Hematopoietic multipotent progenitor cell treated with erythropoietin and hydrocortisone succinate and interleukin-3 and kit ligand, for 6 days (in vitro differentiated cells): Measurements from ENCODE around the gene CLRN2.
A peak's percentile ranks its signal among the peaks of the same experiment; 100 is the strongest.

ENCODE experiments used
- DNase-seq: peaks from one replicate; pipeline ENCODE4 v3.0.0-alpha.2; 2015

The CLRN2 gene, protein sequence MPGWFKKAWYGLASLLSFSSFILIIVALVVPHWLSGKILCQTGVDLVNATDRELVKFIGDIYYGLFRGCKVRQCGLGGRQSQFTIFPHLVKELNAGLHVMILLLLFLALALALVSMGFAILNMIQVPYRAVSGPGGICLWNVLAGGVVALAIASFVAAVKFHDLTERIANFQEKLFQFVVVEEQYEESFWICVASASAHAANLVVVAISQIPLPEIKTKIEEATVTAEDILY

DNA sequence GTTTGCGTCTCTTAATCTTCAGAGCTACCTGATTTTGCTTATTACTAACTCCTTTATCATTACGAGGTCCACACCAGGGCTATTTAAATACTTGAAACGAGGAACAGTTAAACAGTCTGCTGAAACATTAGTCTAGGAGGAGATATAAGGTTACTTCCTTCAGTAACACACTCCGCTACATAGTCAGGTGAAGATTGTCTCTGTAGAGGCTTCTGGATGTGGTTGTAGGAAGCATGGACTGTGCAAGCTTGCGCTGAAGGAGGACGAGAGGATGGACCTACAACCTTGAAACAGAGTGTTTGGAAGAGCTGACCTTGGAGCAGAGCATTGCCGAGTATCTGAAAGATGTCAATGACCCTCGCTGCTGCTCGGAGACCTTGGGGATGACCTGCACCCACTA is at the start of gene CLRN2:
Gene CLRN2, plus strand, starts transcription at position 301 of the 400 bp plus-strand sequence. CDS start 102 bp downstream, outside the sequence.
- no peak for DNase-seq

DNA sequence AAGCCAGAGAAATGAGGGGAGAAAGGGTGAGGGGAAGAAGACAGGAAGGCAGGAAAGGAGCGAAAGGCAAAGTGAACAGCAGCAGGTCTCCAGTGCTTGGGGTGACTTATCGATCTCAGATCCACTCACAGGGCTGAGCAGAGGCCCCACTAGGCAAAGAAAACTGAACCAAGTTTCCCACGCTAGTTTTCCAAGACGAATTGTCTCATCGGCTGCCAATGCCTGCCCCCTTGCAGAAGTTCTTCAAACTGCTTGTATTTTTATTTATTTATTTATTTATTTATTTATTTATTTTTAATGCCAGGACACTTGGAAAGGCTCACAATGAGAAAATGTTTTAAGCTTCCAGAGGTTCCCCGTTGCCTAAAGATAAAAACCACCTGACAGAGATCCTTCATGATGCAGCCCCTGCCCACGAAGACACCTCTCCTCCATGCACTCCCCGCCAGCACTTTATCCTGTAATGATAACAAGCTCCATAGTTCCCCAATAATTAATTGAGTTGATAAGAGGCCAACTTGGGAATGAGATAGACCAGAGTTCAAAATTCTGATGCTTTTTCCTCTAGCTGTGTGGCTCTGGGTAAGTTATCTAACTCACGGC is 46.2 kb upstream of the CLRN2 start:
- DNase-seq: peak; percentile 50

DNA sequence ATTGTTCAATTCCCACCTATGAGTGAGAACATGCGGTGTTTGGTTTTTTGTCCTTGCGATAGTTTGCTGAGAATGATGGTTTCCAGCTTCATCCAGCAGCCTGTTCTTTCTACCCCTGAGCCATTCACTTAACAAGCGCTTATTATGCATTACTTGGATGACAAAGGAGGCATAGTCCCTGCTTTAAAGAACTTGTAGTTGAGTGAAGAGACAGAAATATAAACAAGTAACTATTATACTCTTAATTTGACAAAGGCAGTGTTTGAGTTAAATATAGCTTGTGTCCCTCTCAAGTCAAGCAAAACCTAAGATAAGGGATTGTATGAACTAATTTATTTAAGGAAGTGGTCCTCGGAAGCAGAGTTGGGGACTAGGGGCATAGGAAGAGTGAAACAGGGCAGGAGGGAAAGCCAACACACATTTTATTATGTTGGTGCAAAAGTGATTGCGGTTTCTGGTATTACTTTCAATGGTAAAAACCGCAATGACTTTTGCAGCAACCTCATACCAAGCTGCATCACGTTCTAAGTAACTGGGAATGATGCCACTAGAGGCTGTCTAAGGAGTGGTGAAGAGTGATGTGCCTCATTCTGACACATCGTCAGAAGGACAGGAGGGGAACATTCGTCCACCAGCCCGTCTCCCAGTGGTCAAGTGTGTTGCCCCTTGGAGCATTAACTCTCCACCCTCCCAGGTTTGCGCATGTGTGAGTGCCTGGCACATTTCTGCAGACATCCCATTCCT is 44.9 kb upstream of the CLRN2 start:
- DNase-seq: no peak

DNA sequence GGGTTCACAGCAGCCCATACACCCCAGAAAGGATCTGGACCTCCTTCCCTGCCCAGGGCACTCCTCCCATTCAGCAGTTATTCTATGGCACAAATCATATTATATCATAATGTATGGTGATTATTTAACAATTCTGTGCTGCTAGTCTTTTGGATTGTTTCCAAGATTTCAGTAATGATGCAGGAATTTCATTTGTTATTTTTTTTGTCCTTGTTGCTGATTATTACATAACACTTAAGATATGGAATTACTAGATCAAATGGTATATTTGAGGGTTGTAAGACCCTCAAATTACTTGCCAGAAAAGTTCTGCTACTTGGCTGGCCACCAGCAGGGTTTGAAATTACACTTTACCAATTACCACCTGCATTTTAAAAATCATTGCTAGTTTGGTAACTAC is 39.5 kb upstream of the CLRN2 start:
- DNase-seq: no peak

DNA sequence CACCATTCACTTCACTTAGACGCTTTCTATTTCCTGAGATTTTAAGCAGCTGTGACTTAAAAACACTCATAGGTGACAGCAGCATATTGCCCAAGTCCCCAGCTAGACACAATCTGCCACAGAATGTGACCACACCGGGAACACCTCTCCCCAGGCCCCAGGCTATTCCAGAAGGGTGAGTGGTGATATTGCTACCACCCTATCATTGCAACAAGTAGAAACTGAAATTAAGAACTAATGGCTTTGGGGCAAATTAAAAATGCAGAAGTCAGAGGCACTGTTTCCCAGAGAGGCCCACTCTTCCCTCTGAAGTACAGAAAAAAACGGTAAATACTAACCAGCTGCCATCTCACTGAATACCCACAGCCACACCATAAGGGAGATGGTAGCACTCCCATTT is 38.1 kb upstream of the CLRN2 start:
- peak; percentile 25 for DNase-seq

DNA sequence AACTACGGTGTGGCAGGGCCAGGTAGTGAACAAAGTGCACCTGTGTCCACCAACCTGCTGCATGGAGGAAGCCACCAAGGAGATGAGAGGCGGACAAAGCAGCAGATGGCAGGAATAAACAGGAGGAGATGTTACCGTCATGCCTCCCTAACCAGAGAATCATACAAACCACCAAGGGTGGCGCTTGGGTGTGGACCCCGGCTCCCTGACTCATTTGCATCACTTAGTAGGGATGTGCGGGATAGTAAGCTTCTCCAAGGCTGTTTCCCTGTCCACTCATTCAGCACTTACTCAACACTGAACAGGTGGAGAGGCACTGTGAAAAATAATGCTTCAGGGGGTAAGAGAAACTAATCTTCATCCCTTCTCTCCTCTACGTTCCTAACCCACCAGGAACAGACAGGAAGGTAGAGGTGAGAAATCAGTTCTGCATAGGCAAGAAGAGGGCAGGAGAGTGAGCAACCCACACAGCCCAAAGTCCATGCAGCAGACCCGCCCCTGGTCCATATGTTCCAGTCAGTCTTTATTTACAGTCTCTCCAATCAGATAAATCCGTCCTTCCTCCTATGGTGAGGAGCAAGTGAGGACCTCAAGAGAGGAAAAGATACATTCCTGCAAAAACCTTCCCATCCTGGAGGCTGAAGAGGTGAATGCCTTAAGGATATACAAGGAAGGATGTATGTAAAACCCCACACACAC is 37.0 kb upstream of the CLRN2 start:
- no peak for DNase-seq

DNA sequence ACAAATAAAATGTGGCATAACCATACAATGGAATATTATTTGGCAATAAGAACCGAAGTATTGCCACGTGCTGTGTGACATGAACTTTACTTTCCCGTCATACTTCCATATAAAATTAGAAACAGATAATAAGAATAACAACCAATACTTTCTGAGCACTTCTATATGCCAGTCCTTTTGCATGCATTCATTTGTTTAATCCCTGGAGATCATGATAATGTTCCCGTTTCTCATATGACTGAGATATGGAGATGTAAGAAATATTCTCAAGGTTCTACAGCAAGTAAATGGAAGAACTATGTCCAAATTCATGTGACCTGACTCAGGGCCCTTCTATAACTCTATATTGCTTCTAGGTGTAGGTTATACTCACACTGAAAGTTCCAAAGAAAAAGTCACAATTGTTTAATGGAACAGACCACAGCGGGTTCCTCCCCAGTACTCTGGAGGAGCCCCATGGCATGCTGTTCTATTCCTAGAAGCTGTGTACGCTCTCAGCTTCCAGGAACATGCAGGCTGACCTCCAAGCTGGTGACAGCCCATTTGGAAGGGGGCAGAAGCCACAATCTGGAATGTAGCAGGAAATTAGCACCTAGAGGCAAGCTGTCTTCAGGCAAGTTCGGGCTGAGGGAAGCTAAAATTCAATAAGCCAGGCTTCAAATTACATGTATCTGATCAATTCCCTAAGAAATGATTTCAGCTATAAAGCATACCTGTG is 34.6 kb upstream of the CLRN2 start:
- no peak for DNase-seq

DNA sequence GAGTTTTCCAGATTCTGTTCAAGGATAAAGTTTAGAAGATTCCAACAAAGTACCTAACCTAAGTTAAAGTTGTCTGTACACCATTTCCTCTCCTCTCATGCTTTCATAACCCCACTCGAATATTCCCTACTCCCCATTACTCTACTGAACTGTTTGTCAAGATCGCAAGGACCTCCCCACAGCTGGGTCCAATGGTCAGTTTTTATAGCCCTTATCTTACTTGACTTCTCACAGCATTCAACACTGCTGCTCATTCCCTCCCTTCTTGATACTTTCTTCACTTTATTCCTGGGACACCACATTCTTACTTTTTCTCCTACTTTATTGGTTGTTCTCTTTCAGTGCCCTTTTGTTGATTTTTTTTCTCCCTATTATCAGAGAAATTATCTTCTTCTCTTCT is 34.0 kb upstream of the CLRN2 start:
- DNase-seq: no peak

DNA sequence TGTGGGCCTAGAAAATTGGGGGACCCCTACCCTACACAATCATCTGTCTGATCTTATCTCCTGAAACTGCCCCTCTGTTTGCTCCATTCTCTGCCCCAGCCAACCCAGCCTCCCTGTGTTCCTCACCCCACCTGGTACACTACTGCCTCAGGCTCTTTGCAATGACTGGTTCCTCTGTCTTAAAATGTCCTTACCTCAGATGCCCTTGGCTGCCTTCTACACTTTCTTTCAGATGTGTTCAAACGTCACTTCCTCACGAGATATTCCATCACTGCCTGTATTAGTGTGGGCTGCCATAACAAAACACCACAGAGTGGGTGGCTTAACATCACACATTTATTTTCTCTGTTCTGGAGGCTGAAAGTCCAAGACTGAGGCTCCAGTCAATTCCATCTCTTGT is 32.2 kb upstream of the CLRN2 start:
- DNase-seq: no peak

DNA sequence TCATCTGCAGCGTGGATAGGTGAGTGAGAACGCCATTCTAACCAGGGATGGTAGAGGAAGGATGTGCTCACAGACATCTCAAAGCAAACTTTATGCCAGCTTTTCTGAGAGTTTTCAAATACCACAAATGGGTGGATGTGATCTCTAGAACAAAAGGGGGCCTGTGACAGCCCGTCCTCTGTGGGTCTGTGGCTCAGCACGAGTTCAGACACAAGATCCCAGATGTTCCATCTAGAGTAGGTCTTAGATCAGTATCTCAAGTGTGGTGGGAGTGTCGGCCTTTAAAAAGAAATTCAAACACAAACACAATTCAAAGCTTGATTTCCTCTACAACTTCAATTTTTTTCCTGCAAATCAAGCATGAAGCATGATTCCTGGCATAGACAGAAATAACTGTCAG is 25.8 kb upstream of the CLRN2 start:
- no peak for DNase-seq

DNA sequence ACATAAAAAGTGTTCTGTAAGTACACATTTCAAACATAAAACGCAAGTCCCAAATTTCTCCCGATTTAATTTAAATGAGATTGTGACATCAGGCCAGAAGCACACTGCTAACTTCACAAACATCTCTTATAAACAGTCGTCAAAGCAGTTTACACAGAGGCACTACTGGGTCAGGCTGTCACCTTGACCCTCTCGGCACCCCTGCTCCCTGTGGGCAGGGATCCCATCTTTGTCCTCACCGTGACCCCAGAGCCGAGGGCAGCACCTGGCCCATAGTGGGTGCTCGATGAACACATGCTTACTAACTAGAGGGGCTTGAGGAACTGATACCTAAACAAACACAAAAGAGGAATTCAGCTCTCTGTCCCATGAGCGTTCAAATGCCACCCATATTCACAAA is 25.2 kb upstream of the CLRN2 start:
- DNase-seq: no peak

DNA sequence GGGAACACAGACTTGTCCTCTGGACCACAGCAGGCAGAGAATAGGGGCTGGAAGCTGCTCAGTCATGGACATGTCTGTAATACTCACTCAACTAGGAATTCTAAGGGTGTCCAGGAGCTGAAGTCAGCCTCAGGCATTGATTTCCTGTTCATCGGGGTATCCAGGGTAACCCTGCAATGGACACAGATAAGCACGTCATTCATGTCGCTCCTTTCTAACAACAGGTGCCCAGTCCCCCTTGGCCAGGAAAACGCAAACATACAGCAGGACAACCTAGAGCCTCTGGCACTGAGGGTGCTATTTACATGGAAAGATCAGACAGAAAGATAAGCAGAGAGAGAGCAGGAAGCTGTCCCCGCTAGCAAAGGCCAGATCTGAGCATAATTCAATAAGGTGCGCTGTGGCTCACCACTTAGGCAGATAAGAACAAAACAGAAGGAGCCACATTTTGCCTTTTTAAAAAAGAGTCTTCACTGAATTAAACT is 24.3 kb upstream of the CLRN2 start:
- DNase-seq: no peak

DNA sequence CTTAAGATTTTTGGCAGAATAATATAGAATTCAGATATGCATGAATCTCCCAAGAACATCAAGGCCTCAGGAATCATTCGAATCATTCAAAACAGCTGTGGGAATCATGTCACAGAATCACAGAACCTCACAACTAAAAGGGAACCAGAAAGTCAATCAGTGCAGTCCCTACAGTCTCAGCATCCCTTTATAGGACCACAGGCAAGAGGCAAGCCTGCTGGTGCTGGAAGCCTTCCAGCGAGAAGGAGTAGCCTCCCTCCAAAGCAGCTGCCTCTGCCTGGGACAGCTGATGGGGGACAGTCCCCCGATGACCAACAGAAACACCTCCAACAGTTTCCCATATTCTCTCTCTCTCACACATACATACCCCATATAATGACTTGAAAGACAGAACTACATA is 23.8 kb upstream of the CLRN2 start:
- no peak for DNase-seq

DNA sequence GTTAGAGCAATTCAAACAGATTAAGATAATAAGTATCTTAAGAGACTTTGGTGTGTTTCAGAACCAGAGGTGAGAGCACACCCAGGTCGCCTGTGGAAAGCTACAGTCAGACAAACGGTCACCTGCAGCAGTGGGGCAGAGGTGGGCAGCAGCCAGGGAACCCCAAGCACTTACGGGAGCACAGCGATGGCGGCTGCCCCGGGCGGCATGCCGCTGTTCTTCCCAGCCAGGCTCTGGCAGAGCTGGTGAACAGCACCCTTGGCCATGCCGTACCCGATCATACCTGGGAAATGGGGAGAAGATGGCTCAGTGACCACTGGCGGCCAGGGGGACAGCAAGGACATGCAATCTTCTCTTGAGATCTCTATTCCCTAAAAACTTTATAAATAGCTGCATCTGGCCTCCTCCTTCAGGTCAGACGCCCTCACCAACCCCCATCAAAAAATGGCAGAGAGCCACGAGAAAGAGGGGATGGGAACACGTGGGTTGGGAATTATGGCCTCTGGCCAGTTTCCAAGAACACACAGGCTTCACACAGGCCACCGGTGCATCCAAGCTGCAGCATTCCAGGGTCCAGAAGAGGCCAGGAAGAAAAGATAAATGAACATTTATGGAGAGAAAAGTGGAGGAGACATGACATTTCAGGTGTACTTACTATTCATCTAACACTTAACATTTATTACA is 22.8 kb upstream of the CLRN2 start:
- no peak for DNase-seq

DNA sequence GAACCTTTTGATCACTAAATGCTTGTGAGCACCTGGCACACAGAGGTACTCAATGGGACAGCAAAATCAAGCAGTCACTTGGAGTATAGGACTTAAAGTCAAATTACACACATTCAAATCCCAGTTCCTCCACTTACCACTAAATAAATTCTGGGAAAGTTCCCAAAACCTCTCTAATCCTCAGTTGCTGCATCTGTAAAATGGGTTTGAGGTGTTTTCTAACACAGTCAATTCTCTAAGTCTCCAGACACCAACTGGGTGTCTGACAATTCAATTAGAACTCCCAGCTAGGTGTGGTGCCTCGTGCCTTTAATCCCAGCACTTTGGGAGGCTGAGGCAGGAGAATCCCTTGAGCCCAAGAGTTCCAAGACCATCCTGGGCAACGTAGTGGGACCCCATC is 22.1 kb upstream of the CLRN2 start:
- no peak for DNase-seq

DNA sequence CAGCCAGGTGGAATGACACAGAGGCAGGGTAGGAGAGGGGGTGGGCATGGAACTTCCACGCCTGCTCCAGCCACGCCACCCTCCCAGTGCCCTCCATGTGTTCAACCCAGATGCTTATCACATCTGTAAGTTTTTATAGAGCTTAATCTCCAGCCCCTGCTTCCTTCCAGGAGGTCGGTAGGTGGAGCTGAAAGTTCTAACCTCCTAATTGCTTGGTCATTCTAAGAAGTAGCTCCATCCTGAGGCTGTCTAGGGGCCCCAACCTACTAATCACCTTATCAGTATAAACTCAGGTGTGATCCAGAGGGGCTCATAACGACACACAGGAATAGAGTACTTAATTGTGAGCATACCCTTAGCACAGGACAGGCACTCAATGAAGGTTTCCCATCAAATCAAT is 21.3 kb upstream of the CLRN2 start:
- DNase-seq: peak; percentile 71

DNA sequence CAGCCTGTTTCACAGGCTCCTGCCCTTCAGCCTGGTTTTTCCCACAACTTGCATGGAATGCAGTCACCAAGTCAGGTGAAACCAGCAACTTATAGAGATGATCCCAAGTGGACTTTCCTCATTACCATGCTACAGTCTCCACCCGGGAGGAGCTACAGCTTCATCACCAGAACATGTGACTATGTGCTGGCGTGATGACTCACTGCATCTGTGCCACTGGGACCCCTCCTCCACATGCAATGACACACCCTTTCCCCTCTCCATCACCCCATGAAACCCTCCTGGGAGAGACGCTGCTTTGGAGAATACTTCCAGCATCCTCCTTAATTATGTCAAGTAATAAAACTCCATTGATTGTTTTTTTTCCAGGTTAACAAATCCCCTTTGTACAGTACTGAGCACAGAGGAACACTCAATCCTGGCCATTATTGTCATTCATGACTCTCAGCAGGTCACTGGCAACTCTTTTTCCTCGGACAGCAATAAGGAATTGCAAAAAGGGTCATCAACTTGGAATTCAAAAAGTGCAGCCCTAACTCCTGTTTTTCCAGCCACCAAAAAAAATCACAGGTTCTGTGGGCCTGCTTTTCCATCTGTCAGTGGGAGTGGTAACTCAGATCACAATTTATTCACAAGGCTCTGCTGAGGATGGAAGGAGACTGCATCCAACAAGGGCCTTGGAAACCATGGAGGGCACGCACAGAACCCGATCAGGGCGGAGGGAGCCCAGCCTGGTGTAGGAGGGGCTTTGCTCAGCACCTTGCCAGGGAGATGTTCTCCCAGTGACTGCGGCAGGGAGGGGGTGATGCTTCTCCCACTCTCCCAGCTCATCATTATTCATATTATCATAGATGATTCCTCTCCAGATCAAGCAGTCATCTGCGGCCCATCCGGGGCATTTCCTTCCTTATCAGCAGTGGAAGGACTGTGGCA is 20.4 kb upstream of the CLRN2 start:
- DNase-seq: no peak

DNA sequence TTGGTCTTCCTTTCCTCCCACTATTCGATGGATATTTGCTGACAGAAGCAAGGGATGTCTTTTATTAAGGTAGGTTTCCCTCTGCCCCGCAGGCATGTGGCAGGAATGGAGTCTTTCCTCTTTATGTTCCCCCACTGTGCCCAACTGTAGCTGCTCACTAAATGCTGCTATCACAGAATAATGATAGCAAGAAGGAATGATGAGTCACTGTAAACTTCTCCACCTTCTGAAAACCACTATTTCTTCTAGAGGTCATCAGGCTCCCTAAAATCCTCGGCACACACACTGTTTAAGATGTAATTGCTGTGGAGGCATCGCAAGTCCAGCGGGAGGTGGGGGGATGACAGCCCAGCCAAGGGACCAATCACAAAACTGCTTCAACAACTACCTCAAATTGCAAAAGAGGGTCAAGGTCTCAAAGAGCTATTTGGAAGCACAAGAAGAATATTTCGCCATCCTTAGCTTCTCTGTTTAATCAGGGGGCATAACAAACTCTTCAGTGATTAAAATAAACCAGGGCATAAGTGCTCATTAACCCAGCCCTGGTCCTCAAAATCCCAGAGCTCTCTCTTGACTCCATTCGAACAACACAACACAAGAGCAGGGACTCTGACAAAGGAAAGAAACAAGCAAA is 17.0 kb upstream of the CLRN2 start:
- no peak for DNase-seq

DNA sequence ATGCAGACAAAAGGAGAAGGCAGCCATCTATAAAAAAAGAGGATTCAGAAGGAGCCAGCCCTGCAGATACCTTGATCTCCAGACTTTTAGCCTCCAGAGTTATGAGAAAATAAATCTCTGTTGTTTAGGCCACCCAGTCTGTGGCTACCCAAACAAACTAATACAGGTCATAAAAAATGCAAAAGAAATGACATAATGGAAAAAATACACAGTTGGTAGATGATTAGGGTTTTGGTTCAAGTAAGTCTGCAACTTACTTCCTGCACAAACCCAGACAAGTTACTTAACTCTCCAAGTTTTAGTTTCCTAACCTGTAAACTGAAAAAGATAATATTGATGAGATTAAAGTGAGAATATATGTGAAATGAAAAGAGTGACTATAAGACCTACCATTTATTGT is 14.4 kb upstream of the CLRN2 start:
- DNase-seq: no peak

DNA sequence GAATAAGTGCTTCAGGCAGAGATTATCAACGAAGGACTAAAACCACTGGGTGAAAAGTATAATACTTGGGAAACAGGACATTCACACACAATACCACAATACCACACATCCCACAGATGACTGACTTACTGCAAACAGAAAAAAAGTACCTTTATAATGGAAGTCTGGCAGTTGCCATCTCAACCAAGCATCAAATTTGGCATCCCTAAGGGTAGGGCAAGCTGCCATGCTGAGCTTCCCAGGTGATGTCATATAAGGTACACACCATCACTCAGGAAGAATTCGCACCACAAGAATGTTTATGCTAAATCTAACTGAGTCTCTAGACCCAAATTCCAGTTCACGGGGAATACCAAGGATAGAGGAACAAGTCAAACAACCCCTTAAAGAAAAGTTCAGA is 12.2 kb upstream of the CLRN2 start:
- DNase-seq: no peak

DNA sequence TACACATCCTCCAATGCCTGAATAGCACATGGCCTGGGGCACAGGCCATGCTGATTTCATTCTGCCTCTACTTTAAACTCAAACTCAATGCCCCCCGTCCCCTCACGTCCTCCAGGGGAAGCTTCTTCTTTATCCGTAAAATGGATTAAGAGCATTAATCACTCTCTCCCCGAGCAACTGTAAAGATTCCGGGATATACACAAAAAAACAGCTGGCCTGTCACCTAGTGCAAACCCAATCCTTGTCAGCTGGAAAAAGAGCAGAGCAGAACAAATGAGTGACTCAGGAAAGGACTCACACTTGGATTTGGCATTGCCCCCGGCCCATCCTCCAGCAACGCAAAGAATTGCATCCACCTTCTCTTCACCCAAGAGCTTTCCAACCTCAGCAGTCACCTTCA is 10.9 kb upstream of the CLRN2 start:
- DNase-seq: no peak
